Measurements from ENCODE around the gene GAB2.

- TF ChIP-seq POLR2A (IDR thresholded peaks at IDR 0.05; ENCODE audit: low read depth, low read length) (no peak), TAF1 (IDR thresholded peaks at IDR 0.05; ENCODE audit: low read depth, low read length) (no peak), POLR2AphosphoS5 (IDR thresholded peaks at IDR 0.05; ENCODE audit: low read depth, low read length) (no peak), SPI1 (IDR thresholded peaks at IDR 0.05; ENCODE audit: low read depth, low read length) (no peak)
Measured at GRCh38 chr11:78226684-78227680, 190.6 kb downstream of the GAB2 start.
